Measurements from ENCODE around the gene ARL10.
"Not testable (repeated sequence)": the region's sequence is repeated elsewhere in the genome, so short reads cannot be mapped to it uniquely, and the experiment has no call there.

Gene ARL10

DNA sequence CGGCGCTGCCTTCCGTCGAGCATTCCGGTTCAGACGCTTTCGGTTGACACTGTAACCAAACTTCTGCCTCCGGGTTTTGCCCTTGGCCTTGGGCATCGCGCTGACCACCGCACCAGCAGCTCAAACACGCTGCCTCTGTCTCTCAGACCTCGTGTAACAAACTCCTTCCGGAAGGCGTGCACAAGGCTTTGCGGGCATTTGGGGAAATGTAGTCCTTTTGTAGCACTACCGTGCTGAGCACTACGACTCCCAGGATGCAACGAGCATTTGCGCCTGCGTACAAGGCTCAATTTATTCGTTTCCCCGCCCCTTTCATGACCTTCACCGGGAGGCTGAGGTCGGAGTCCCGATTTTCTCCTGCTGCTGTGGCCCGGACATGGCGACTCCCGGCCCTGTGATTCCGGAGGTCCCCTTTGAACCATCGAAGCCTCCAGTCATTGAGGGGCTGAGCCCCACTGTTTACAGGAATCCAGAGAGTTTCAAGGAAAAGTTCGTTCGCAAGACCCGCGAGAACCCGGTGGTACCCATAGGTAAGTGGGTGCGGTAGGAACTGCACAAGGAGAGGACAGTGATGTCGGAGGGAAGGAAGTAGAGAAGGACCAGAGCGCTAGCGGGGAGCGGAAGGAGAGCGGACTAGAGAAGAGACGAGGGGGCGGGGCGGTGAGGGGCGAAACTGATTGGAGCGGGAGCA, 23.3 kb downstream of the ARL10 start, which contains the start of the genes HIGD2A and NOP16:
Gene HIGD2A, plus strand, starts transcription at position 308 of the 691 bp plus-strand sequence. Its CDS starts 69 bp downstream, at position 377.
Gene NOP16, minus strand, starts transcription at position 155 of the 691 bp plus-strand sequence. Its CDS starts 59 bp downstream, at position 96.
- peak; percentile 98 for DNase-seq (ENCODE audit: low read depth)

GRCh38 chr5:176389135-176390123, 24.1 kb downstream of the ARL10 start:
- no peak for DNase-seq (ENCODE audit: low read depth)

DNA sequence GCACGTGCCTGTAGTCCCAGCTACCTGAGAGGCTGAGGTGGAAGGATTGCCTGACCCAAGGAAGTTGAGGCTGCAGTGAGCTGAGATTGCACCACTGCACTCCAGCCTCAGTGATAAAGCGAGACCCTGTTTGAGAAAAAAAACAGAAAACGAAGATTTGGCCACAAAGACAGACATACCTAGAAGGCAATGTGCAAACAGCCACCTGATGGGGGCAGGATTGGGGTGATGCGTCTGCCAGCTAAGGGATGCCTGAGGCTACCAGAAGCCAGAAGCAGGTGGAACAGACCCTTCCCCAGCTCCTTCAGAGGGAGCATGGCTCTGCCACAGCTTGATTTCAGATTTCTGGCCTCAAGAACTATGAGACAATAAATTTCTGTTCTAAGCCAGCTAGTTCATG, 26.2 kb downstream of the ARL10 start:
- no peak for DNase-seq (ENCODE audit: low read depth)

- DNase-seq (ENCODE audit: low read depth) = no peak
Observed at GRCh38 chr5:176391999-176392398, 26.7 kb downstream of the ARL10 start.

DNA sequence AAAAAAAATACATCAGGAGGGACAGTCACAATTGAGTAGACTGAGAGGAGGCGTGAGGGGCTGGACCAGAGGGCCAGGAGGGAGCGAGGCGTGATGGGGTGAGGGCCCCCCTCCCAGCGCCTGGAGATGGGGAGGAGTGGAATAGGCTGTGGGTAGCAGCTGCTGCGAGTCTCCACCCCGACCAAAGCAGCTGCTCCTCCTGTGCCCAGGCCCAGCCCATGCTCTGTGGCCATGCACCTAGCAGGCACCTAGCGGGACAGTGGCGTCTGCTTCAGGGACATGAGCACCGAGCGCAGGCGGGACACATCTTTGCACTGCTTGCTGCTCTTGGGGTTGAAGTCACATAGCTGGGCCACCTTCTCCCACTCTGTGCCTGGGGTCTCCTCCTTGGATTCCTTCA, 27.2 kb downstream of the ARL10 start:
- DNase-seq (ENCODE audit: low read depth) = no peak

- no peak for DNase-seq (ENCODE audit: low read depth)
Observed at GRCh38 chr5:176394096-176394495, 28.8 kb downstream of the ARL10 start.

DNA sequence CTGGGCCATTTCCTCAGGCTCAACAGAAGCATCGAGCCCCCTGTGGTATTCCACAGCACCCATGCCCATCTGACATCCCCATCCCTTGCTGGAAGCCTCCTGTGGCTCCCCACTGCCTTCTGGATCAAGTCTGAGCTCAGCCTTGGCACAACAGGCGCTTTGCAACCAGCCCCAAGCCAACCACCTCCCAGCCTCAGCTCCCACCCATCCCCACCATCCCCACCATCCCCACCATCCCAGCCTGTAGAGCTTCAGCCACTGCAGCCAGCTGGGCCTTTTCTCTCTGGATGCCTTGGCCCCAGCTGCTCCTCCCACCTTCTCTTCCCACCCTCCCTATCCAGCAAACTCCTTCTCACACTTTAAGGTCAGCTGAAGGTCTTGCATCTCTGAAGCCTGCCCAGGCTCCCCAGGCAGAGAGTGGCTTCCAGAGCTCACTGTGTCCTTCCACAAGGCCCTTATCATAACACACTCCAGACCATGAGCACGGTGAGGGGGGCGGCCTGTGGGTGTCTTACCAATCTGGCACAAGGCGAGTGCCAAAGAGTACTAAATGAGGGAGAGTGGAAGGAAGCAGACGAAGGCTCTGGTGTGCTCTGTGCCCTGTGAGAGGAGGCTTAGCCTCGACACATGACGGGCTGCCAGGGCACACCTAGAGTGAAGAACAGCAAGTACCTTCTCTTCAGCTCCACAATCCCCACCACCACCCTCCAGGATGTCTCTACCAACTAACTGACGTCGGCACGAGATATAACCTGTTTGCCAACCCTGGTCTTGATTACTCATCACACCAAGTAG, 29.8 kb downstream of the ARL10 start:
- no peak for DNase-seq (ENCODE audit: low read depth)

DNA sequence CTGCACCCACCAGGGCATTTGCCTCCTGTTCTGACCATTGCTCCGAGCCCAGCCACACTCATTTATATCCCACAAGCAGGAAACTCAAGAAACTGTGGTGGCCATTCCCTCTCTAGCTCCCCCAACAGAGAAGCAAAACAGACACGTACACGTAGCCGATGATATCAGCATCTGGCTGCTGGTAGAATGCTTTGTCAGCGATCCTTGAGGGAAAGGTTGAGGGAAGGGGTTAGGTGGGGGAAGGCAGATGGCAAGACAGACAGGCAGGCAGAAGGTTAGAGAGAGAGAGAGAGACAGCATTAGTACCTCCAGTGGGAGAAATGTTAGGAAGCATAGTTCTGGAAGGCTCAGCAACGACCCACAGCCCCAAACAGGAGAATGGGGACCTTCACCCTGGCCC, 31.0 kb downstream of the ARL10 start:
- DNase-seq (ENCODE audit: low read depth) = no peak

DNA sequence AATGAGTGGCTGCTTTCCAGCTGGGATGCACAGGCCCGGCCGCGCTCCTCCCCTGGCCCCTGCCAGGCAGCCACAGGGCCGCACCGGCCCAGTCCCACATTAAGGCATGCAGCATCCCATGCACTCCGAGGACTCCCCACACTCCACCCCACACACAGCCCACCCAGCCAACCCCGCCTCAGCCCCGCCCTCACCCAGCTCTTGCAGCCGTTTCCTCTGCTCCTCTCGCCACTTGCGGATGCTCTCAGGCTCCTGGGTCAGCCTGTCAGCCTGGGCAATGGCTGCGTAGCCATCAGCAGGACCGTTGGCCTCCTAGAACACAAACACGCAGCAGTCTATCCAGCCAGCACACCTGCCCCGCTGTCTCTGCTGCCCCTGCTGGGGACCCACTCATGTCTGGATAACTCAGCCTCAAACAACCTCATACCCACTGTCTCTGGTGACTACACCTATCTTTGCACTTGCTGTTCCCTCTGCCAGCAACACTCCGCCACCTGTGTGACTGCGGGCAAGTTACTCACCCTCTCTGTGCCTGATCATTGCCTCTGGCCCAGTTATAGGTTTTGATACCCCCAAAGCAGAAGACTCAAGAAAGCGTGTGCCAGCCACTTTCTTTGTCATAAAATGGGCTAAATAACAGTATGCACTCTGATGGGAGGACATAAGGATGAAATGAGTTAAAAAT, 32.6 kb downstream of the ARL10 start:
- no peak for DNase-seq (ENCODE audit: low read depth)

DNA sequence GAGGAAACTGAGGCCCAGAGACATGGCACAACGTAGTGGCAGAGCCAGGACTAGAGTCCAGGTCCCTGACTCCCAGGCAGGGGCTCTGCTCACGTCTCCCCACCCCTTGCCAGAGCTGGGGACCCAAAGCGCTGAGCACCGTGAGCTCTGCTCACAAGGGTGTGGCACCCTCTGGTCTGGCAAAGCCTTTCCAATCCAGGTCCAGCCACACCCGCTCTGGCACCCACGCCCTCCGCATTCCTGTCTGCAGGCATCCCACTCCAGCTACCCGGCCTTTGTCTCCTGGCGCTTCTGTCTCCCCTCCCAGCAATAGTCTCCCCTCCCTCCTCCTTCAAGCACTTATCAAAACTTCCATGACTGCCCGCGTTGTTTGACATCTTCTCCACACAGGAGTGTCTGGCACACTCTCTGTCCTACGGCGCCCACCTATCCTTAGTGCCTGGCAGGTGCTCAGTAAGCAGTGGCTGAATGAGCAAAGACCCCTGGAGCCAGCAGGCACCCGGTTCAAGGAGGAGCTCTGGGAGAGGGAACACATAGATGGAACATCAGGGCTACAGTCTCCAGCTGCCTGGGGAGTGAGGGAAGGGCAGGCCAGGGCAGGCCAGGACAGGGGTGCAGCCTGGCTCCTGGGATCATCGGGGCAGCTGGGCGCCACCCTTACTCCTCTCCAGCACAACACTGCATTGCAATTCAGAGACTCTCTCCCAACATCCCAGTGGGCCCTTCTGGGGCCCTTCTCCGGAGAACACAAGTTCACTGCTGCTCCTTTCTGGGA, 35.3 kb downstream of the ARL10 start:
- DNase-seq (ENCODE audit: low read depth) = no peak

DNA sequence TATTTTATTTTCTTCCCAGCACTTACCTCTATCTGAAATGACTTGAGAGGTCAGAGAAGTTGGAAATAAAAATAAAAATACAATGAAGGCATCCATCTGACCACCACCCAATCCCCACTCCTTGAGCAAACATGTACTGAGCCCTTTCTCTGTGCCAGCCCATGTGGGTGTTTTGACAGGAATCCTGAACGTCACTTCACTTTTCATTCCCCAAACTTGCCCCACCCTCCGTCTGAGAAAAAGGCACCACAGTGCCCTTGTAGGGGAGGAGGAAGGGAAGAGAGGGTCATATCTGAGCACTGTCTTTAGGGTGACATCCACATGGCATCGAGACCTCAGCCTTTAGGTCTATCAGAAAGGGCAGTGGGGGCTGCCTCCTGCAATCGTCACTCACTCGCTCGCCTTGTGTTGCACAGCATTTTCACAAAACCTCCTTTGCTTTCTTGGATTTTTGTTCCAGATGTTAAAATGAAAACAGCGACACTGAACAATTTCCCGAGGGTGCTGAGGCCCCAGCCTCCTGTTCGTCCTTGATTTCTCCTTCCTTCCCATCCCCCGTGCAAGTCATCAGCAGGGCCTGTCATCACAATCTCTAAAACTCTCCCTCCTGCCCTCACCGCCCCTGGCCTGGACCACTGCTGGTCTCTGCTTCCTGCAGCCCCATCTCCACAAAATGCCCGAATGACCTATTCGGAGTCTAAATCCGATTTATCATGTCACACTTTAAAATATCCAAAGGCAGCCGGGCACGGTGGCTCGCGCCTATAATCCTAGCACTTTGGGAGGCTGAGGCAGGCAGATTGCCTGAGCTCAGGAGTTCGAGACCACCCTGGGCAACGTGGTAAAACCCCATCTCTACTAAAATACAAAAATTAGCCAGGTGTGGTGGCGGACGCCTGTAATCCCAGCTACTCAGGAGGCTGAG, 36.3 kb downstream of the ARL10 start:
- no peak for DNase-seq (ENCODE audit: low read depth)

GRCh38 chr5:176405656-176406435, 40.6 kb downstream of the ARL10 start:
- DNase-seq (ENCODE audit: low read depth) = no peak

DNA sequence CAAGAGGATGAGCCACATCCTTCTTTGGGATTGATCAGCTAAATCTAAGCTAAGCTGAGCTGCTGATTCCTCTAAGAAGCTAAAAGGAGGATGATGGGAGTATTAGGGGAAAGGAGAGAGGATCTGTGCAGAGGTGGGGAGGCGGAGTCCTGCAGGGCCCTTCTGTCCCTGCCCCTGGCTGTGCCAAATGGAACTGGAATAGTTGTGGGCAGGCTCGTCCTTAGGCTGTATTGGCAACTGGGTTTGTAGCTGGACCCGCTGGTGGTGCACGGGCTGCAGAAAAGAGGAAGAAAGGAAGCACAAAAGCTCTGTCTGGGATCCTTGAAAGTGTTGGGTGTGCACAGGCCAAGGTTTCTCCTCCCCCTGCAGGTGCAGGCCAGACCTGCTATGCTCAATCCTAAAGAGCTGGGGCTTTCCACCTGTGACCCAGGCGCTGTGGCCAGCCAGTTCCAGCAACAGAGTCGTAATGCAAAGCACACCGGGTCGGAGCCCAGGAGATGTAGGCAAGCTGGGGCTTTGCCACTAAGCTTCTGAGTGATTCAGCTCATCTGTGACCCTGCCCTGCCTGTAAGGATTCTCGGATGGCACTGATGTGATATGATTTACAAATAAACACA, 41.3 kb downstream of the ARL10 start:
- DNase-seq (ENCODE audit: low read depth) = no peak

- peak; percentile 63 for DNase-seq (ENCODE audit: low read depth)
Observed at GRCh38 chr5:176407456-176408251, 42.4 kb downstream of the ARL10 start.

GRCh38 chr5:176408252-176408573, 42.9 kb downstream of the ARL10 start:
- DNase-seq (ENCODE audit: low read depth) = not testable (repeated sequence)

- no peak for DNase-seq (ENCODE audit: low read depth)
Observed at GRCh38 chr5:176408590-176408989, 43.3 kb downstream of the ARL10 start.

DNA sequence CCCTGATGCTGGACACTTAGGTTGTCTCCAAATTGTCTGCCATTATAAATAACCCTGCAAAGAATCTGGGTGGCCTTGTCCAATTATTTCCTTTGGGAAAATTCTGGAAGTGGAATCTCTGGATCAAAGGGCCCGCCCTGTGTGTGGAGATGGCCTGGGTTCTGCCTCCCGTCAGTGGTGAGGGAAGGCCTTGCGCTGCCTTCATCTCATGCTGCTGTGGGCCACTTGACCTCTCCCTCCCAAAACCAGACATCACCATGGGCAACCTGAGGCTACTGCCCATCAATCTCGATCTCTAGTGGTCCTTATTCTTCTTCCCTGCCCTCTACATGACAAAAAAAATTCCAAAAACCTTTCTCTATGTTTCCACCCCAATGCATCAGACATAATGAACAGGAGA, 44.5 kb downstream of the ARL10 start:
- DNase-seq (ENCODE audit: low read depth) = no peak
